ENCODE measurements around the gene DNAJB13. TPM values are rescaled to one million over a fixed set of nuclear protein-coding genes. Genes with fewer than 3 reads are reported as not detected.

Gene DNAJB13
- polyA plus RNA-seq, 1 of the 3 experiments (the other 2 are of a cell fraction) = 0.51 TPM

- WGBS (ENCODE audit: low lambda C conversion rate) = 63% methylated on average over 8 of the region's 8 CpGs
- Histone ChIP-seq H3K79me2 (ENCODE audit: insufficient read depth) (no peaks in the 10 kb centered on the region), H3K4me2 (peak overlapping the region; percentile 71; the same call in 1 of the 2 replicates), H3K4me3 (ENCODE audit: low read depth in 2 of 2, low read length in 1 of 2) (0 out of 4 replicates have a peak overlapping the region, but pooled peaks of 1 of the 2 experiments have one; percentile 26), H4K20me1 (ENCODE audit: insufficient read depth) (no peaks in the 10 kb centered on the region), H3F3A (replicated peaks; ENCODE audit: insufficient read depth) (no peaks in the 10 kb centered on the region), H2AFZ (ENCODE audit: low read depth) (peak overlapping the region; percentile 70; the same call in 1 of the 2 replicates), H3K9me2 (no peaks in the 10 kb centered on the region), H3K4me1 (ENCODE audit: control insufficient read depth in 1 of 2, insufficient read depth in 2 of 2, low read depth in 1 of 2, low read length in 1 of 2) (peaks cover 4 to 5% of the 10 kb centered on the region in 2 experiments; a peak in 2 of 4 replicates), H3K36me3 (replicated peaks in 1 of 2; ENCODE audit: control insufficient read depth in 1 of 2, insufficient read depth in 2 of 2, low read length in 1 of 2) (no peaks in the 10 kb centered on the region), H3K27me3 (ENCODE audit: insufficient read depth) (no peaks in the 10 kb centered on the region), H3K27ac (ENCODE audit: low read depth in 2 of 2, low read length in 1 of 2) (no peak overlapping the region), H3K9ac (no peak overlapping the region), H3K9me3 (no peaks in the 10 kb centered on the region)
- no peak for TF ChIP-seq FOXJ3 (CRISPR knock-in tag; IDR thresholded peaks at IDR 0.05)
- no peak for TF ChIP-seq MAX (IDR thresholded peaks at IDR 0.05; ENCODE audit: low read depth)
- TF ChIP-seq PBX3 (IDR thresholded peaks at IDR 0.05) = no peak
- TF ChIP-seq EP300 (IDR thresholded peaks at IDR 0.05; ENCODE audit: borderline replicate concordance in 1 of 2, low read depth in 1 of 2, low read length in 1 of 2) = no peak
- TF ChIP-seq TAF1 (IDR thresholded peaks at IDR 0.05; ENCODE audit: borderline replicate concordance, low read depth, low read length) = no peak
- TF ChIP-seq CTCF (IDR thresholded peaks at IDR 0.05) = no peak
- TF ChIP-seq MXI1 (IDR thresholded peaks at IDR 0.05; ENCODE audit: low read depth, low read length) = no peak
- no peak for TF ChIP-seq GATA2 (CRISPR knock-in tag; IDR thresholded peaks at IDR 0.05)
- no peak for TF ChIP-seq EZH2phosphoT487 (IDR thresholded peaks at IDR 0.05; ENCODE audit: borderline replicate concordance, low read depth)
- TF ChIP-seq POLR2AphosphoS5 (IDR thresholded peaks at IDR 0.05; ENCODE audit: low read depth, low read length) = no peak
- no peak for TF ChIP-seq MEF2A (IDR thresholded peaks at IDR 0.05; ENCODE audit: borderline replicate concordance, low read depth)
- TF ChIP-seq NFIC (IDR thresholded peaks at IDR 0.05; ENCODE audit: borderline replicate concordance) = no peak
- TF ChIP-seq RFX5 (IDR thresholded peaks at IDR 0.05; ENCODE audit: low read length) = no peak
- CTCF ChIA-PET = interaction anchor here (0.7 to 3.4 kb wide), 36 partner anchors 8 to 607 kb away, joined by 3 to 21 read pairs (median 4); partner anchors contain the start of genes DNAJB13 and UCP2
- no peak for DNase-seq
- POLR2A ChIA-PET = no interaction called here
These were observed 13.0 kb downstream of the DNAJB13 start for GRCh38 chr11:73963861-73964260.
